Urothelium cell line (cell line): ENCODE measurements around the gene SLC6A3.
"Not testable (repeated sequence)": the region's sequence is repeated elsewhere in the genome, so short reads cannot be mapped to it uniquely, and the experiment has no call there.

Experiments used
- DNase-seq: peaks from one replicate; pipeline ENCODE4 v3.0.0; 2011; ENCODE audit warnings: low spot score, mixed read lengths
- FAIRE-seq: peaks from 2 replicates; lab custom pipeline; 2011; peaks lifted over from hg19 to GRCh38; lab: Jason Lieb, UNC

SLC6A3 gene

DNA sequence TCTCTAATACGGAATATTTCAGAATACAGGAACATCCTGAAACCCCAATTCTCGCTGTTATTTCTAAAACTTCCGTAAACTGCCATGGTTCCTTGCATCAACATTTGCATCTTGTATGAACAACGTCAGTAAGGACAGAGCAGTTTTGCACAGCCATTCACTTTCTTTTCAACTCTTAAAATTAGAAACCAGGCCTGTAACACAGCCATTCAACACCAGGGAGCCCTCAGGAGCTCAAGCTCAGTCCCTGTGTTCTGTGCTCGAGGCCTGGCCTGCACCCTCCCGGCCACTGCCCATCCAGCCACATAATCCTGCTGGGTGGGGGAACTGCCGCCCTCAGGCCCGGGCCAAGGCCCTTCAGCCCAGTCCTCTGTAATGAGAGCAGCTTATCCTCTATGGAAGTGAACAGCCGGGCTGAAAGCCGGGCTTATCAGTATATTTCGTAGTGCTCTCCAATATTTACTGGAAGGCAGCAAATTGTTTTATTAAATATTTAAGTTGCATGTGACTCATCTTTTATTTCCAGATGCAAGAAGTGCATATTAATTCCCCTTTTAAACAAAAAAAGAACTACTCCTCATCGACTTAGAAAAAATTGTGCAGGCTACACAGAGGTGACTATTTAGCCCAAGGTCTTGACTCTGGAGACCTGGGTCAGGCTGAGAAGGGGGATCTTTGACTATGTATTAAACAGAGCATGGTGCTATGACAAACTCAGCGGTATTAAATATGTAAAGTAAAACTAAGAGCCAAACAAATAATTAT lies 33.2 kb upstream of the SLC6A3 start:
- FAIRE-seq, result no peak
- no peak for DNase-seq

DNA sequence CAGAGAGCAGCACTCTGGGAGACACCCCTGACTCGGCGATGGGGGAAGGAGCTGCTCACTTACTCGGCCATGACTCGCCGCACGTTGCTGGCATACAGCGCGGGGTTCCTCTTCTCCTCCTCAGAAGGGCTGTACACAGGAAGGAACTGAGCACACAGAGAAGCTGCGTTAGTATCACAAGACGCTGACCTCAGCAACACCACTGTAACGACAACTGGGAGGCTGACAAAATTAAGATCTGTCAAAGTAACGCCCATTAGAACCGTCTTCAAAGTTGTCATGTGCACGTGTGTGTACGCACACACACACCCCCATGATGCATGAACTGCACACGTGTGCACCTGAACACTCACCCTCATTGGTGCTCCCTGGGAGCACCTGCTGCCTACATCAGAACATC lies 32.1 kb upstream of the SLC6A3 start:
- FAIRE-seq, result no peak
- no peak for DNase-seq

DNA sequence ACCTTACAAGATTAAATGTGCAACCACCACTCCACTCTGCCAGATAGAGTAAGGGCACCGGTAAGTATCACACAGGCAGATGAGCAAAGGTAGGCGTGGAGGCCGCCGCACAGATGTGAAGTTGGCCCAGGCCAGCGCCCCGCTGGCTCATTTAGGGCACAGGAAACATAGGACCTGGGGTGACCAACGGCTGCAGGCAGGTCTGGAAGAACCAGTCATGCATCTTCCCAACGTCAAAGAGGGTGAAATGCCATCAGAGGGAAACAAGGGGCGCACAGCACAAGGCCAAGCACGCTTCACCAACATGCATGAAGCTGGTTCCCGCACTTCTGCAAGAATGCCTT lies 31.7 kb upstream of the SLC6A3 start:
- FAIRE-seq (no peak), DNase-seq (no peak)

DNA sequence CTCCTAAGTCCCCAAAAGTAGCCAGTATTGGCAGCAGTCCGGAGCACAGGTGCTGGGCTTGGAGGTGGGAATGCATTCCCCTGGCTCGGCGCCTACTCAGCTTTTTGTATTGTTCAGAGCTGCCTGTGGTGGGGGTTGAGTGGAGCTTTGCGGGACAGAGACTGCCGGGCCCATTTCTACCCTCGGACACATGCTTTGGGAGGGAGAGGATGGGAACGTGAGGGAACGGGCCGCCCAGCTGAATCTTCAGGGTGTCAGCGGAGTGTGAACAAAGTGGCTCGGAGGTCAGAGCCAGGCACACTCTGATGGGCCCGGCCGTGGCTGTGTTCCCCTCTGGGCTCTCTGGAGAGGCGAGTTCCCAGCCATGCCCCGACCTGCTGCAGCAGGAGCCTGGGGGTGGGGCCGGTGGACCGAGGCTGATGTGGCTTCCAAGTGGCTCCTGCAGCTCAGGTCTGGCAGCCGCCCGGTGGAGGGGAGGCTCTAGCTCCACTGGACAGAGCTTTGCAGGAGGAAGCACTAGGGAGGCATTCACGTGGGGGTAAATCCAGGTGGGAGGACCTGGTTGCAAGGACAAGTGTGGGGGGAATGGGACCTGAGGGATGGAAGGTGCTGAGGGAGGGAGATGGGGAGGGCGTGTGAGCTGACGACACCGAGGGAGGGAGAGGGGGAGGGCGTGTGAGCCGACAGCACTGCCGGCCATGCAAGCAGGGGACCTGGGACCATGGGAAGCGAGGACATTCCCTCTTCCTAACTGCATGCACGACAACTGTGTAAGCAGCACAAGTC lies 31.1 kb upstream of the SLC6A3 start:
- FAIRE-seq (peak; percentile 48), DNase-seq (no peak)

DNA sequence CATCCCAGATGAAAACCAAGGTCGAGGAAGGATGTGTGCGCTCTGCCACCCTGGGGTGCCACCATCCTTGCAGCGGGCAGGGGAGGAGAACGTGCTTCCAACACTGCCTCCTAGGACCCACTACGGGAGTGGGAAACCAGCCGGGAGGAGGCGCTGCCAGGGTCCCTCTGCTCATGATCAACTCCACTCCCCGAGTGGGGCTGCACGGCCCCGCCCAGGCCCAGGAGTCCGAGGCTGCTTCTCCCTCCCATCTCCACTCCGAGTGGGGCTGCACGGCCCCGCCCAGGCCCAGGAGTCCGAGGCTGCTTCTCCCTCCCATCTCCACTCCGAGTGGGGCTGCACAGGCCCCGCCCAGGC lies 30.3 kb upstream of the SLC6A3 start:
- not testable (repeated sequence) for DNase-seq, FAIRE-seq

DNA sequence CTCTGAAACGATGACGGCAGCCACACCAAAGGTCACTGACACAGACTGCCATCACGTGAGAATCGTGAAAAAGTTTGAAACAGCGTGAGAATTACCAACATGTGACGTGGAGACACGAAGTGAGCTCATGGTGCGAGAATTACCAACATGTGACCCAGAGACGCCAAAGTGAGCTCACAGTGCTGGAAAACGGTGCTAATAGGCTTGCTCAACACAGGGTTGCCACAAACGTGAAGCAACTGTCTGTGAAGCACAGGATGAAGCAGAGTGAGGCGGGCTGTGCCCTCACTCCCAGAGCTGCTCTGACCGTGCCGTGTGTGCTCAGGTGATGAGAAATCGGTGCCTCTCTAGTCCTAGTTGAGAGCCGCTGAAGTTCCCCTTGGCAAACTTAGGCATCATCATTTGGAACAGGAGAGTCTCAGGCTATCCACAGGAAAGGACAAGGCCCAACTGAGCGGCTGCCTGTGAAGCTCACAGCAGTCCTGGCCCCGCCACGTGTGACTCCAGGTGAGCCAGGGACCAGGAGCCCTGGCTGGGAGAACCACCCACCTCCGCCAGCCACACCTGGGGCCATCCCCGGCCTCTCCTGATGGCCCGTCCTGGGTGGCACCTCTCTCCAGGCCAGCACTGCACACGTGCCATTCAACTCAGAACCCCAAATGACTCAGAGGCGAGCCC lies 29.8 kb upstream of the SLC6A3 start:
- FAIRE-seq, result no peak

DNA sequence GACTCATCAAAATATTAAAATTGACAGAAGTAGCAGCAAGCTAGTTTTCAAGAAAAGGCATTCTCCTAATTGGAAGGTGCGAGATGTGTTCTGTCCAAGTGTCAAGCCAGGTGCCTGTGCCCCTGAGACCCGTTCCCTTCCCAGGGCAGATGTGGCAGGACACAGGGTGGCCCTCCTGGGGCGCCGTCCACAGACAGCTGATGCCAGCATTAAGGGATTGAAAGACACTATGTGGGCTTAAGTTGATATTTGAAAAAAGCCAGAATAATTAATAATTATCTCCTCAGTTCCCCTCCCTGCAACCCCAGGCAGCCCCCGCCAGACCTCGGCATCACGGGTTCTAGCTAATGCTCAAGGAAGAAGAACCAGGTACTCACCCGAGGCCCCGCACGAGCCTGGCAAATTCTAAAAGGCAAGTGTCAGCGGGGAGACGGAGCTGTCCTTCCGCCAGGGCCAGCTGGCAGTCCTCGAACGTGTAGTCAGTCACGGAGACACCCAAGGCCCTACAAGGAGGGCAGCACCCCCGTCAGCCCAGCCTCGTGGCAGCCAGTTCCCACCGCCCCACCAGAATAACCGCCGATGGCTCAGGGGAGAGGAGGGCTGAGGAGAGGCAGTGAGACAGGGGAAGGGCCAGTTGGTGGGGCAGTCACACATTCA lies 29.1 kb upstream of the SLC6A3 start:
- DNase-seq, result no peak
- FAIRE-seq, result no peak

More for the DNA sequence above, 29.8 kb upstream of the SLC6A3 start:
- DNase-seq, result no peak

DNA sequence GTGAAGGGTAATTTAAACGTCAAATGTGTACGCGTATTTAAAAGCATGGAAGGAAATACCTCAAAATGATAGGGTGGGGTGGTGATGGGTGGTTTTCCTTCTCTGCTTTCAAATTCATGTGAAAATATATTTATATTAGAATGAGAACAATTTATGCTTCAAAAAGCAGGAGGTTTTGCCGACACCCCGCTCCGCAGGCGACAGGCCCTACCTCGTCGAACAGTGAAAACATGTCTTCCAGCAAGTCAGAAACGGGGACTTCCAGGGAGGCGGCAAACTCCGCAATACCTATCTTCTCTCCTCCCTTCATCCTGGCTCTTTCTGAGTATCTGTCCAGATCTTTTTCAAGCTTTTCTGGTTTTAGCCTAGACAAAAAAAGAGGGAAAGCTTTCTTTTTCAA lies 28.5 kb upstream of the SLC6A3 start:
- DNase-seq, result no peak
- FAIRE-seq, result no peak

DNA sequence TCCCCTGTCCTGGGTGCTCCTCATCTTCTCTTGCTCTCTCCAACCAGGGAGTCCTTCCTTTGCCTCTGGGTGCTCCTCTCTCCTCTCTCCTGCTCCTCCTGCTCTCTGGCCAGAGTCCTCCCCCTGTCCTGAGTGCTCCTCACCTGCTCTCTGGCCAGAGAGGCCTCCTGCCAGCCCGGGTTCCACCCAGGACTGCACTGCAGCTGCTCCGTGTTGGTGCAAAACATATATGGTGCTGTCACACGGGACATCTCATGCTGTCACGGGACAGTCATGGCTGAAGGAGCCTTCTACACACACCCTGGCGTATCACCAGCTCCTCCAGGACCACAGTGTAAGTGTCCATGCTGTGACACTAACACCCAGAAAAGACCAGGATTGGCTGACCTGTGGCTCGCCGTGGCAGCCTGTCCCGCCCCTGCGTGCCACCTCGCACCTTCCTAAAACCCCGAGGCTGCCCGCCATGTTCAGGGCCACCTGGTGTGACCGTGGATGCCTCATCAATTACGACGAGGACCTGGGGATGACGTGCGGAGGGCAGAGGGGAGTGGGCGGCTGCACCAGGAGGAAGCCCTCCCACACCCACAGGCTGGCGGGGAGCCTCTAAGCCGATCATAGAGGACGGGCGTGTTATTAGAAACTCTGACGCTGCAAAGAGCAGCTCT lies 27.9 kb upstream of the SLC6A3 start:
- DNase-seq (no peak), FAIRE-seq (no peak)

DNA sequence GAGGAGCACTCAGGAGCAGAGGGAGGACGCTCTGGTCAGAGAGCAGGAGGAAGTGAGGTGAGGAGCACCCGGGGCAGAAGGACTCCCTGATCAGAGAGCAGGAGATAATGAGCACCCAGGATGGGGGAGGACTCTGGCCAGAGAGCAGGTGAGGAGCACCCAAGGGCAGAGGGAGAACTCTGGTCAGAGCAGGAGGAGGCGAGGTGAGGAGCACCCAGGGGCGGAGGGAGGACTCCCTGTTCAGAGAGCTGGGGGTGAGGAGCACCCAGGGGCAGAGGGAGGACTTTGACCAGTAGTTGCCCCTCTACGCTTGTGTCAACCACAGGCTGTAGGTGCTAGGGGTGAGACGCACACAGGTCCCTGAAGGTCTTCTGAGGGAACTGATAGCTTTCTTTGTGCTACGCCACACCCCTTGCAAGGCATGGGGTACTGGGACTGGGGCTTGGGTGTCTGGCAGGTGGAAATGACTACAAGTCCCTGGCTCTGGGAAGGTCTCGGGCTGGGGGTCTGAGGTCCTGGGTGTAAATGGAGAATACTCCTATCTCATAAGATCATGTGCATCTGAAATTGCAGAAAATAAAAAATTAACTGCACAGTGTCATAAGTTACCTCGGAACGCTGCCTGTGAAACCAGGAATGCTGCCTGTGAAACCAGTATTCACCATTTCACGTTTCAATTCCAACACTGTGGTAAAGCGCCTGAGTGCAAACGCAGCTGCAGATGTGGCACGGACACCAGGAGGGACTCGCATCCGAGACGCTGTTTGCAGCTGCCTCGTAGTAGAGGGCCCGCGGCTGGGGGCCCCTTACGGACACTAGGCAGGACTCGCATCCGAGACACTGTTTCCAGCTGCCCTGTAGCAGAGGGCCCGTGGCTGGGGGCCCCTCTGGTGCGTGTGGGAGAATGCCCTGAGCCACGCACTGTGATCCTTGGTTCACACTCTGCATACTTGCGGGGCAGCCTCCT lies 27.0 kb upstream of the SLC6A3 start:
- no peak for FAIRE-seq
- DNase-seq, result no peak

DNA sequence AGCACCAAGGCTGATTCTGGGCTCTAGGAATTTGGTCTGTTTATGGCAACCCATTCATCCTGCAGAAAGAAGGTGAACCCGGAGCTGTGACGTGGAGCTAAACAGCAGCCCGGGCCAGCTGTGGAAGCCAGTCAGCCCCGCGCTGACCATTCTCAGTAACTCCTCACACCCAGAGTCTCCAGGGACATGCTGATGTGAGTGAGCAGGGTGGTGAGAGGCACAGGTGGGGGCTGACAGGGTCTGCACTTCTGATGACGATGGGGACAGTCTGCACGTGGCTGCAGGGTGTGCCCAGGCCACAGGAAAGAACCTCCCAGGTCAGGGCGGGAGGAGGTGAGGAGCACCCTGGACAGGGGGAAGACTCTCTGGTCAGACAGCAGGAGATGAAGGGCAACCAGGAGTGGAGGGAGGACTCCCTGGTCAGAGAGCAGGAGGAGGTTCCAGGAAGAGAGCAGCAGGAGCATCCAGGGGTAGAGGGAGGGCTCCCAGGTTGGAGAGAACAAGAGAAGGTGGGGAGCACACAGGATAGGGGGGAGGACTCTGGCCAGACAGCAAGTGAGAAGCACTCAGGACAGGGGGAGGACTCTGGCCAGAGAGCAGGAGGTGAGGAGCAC lies 26.1 kb upstream of the SLC6A3 start:
- DNase-seq (no peak), FAIRE-seq (no peak)

DNA sequence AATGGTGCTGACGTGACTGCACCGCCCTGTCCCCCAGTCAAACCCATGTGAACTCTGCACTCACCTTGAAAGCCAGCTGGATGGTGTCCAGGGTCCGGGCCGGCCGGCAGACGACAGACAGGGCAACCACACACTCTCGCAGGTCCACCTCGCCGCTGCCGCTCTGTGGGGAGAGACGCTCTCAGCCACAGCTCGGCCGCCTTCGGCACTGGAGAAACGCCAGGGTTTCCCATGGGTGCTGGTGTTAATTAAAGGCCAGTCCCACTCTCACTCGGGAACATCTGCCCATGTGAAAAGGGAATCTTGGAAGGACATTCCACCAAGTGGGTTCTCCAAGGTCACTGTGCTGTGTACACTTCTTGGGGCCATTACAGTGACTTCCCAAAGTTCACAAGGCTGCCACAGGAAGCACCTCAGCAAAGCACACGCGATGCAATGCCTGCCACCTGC lies 25.5 kb upstream of the SLC6A3 start:
- DNase-seq, result no peak
- peak; percentile 85 for FAIRE-seq

DNA sequence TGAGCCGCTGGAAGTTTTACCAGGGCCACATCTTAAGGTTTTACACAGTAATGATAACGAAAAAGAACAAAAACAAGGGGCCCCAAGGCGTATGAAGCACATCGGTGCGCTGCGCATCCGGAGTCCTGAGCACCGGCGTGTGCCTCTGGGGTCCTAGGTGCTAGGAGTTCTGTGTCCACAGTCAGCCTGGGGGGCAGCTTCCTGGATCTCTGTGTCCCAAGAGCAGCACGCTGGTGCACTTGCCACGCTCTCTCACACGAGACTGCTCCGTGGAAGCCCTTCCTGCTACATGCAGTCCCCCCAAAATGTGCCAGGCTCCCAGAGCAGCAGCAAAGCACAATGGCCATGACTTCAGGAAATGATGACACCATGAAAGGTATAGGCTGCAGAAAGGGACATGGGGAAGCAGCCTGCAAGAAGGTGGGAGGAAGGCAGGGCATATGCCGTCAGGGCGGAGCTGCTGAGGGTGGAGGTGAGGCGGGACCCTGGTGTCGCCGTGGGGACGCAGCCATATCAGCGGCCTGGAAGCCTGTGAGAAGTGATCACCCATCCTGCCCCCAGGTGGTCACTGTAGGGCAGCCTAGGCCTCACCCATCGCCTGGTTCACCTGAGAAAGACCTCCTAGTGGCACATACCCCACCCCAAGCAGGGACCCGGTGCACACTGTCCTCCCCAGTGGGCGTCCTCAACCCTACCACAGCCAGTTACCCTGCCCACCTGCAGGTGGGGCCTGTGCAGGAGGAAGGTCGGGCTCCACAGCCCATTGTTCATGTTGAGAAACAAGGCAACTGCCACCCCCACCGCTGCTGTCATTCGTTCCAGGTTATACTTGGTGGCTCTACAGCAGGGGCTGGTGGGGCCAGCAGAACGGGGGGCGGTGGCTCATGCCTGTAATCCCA lies 23.6 kb upstream of the SLC6A3 start:
- FAIRE-seq, result no peak
- DNase-seq, result no peak

DNA sequence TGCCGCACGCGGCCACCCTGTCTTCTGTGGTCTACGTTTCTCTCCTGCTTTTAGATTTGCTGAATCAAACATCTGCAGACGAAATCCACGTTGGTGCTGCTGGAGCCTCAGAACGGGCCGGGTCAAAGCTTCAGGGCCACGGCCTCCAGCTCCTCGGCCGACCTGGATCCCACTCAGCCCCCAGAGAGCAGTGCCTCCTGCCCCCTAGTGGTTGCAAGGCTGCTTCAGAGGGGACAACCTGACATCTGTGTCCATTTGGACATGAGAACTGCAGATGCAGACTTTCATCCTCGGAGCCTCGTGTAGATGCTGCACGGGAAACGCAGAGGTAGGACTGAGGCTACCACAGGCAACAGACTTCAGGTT lies 23.0 kb upstream of the SLC6A3 start:
- DNase-seq (no peak), FAIRE-seq (no peak)

DNA sequence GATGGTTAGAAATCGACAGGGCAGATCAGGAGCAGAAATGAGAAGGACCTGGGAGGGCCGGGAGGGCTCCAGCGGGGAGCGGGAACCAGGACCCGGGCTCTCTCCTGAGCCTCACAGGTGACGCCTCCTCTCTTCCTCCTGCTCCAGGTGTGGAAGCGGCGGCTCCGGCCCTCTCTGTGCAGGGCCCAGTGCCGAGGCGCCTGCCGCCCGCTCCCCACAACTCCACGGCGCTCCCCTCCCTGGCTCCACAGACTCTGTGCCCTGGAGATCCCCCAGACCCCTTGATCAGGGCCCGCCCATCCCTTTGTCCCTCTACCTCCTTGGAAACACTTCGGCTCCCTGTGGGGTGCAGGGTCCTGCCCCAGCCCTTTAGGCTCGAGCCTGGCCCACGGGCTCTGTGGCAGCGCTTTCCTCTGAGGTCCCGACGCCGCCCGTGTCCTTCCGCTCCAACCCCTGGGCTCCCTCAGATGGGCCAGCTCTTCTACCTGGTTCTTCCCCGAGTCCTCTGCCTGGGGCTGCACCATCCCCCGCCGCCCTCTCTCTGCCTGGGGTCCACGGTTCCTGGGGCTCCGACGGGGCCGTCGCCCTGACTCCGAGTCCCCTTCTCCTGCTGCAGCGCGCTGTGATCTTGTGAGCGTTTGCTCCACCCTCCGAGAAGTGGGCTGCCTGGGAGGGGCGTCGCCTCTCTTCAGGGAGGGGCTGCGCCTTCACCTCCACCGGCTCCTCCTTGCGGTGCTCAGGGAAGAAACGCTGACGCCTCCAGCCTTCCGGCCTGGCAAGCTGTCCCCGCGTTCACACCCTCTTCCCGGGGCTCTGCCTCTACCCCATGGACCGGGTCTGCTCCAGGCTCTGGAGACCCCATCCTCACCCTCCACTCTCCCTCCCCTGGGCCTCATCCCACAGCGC lies 22.4 kb upstream of the SLC6A3 start:
- no peak for FAIRE-seq
- DNase-seq, result no peak

DNA sequence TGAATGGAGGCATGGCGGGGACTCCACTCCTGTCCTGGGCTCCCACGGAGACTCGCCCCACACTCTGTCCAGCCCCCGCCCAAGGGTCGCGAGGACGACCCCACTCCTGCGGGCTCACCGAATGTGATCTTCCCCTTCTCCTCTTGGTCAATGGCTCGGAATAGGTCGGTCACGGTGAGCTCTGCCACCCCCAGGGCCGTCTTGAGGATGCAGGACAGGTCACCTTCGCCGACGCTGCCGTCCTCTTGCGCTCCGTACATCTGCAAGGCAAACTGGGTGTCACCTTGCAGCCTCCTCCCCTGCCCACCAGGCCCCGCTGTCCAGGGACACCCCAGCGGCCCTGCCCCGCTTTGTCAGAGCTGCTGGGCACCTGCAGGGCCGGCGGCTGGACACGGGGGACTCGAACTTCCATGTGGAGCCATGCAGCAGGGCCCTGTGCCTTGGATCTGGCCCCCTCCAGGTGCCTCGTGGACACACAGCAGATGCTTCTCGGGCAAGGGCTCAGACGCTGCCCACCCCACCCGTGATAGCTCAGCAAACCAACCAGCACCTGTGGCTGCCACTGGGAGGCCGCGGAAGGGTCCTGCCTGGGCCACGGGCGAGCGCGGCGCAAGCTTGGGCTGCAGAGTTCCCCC lies 21.5 kb upstream of the SLC6A3 start:
- no peak for DNase-seq
- no peak for FAIRE-seq

DNA sequence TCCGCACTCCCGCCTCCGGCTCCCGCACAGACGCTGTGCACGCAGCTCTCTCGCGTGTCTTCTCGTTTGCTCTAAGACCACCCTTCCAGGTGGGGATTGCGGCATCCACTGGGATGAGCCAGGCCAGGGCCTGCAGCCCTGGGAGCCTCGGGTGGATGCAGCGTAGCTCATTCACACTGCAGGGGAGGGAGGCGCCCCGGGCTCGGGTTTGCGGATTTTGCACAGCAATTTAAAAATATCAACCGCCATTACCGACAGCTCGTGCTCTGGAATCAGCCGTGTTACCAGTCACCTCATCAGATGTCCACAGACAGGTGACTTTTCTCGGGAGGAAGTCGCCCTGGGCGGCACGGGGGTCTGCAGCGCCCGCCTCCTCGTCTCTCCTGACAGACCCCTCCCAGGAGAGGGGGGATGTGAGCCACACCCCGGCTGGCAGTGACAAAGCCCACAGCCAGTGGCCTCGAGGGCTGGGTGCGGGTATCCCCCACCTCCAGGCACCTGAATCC lies 20.8 kb upstream of the SLC6A3 start:
- FAIRE-seq (no peak), DNase-seq (no peak)
